ENCODE results near the gene B3GLCT. TPM values are rescaled to one million over a fixed set of nuclear protein-coding genes. Genes with fewer than 3 reads are reported as not detected.

B3GLCT gene
- total and polyA plus RNA-seq, 10 of the 15 experiments (the other 5 are each of a cell fraction or from before 2014, with no cell fraction given) = 0.07 to 0.89 (median 0.25) TPM

- peak; percentile 63 for TF ChIP-seq RAD21 (IDR thresholded peaks at IDR 0.05; ENCODE audit: insufficient read depth, low read depth, low read length)
- TF ChIP-seq POU2F2 (IDR thresholded peaks at IDR 0.05; ENCODE audit: borderline replicate concordance, low read depth, low read length) = no peak
- peak; percentile 59; the same call in 1 of the 2 replicates for TF ChIP-seq SMC3 (IDR thresholded peaks at IDR 0.05; ENCODE audit: borderline replicate concordance, low read length)
- TF ChIP-seq CTCF (IDR thresholded peaks at IDR 0.05 in 2 of 3, conservative IDR thresholded peaks at IDR 0.05 in 1 of 3; ENCODE audit: control insufficient read depth in 2 of 3, extremely low read depth in 1 of 3, insufficient read depth in 1 of 3, low read depth in 3 of 3, low read length in 3 of 3) = peak; percentile 43 to 71 (median 59); a peak in 5 of 6 replicates
- no peak for TF ChIP-seq FOS (IDR thresholded peaks at IDR 0.05; ENCODE audit: borderline replicate concordance, extremely low read depth, insufficient read length)
- no peaks in the 10 kb centered on the region; a peak in 1 of 4 replicates for H3K27me3 ChIP-seq (replicated peaks in 1 of 2; ENCODE audit: control insufficient read depth in 2 of 2, insufficient read depth in 2 of 2, low read length in 1 of 2)
- POLR2A ChIA-PET = no interaction called here
Observed at GRCh38 chr13:31236211-31236786, 36.5 kb downstream of the B3GLCT start.

More at GRCh38 chr13:31236211-31236786, 36.5 kb downstream of the B3GLCT start:
- Histone ChIP-seq H3K4me3 (no peak overlapping the region), H3K36me3 (ENCODE audit: control insufficient read depth in 2 of 2, insufficient read depth in 2 of 2, low read length in 1 of 2) (no peaks in the 10 kb centered on the region), H3K79me2 (ENCODE audit: control insufficient read depth, insufficient read depth, low read length) (no peaks in the 10 kb centered on the region), H2AFZ (ENCODE audit: control insufficient read depth, low read depth, low read length) (no peak overlapping the region), H3K4me2 (ENCODE audit: control insufficient read depth, insufficient read depth) (no peak overlapping the region), H3K9me3 (replicated peaks; ENCODE audit: control insufficient read depth, insufficient read depth, low read length) (no peaks in the 10 kb centered on the region), H3K4me1 (ENCODE audit: control insufficient read depth, insufficient read depth, low read length) (no peaks in the 10 kb centered on the region), H4K20me1 (ENCODE audit: control insufficient read depth, insufficient read depth) (no peaks in the 10 kb centered on the region), H3K27ac (ENCODE audit: control insufficient read depth, insufficient read depth) (no peak overlapping the region), H3K9ac (ENCODE audit: control insufficient read depth, insufficient read depth, low read length) (no peak overlapping the region)
- 0% methylated on average over 3 of the region's 3 CpGs for WGBS (ENCODE audit: insufficient coverage, insufficient replicate concordance, low lambda C conversion rate, missing lambda C conversion rate)
- peak; percentile 66 for FAIRE-seq
- ChIA-PET RAD21 (ENCODE audit: unreplicated experiment) (interaction anchor here (1.1 to 1.8 kb wide), 4 partner anchors 185 to 505 kb away, joined by 3 to 10 read pairs (median 4); no protein-coding TSS in a partner anchor), SMC1A (ENCODE audit: uncharacterized antibody, unreplicated experiment) (interaction anchor here (1.1 to 6.7 kb wide), 7 partner anchors 9 to 505 kb away, joined by 3 to 44 read pairs (median 3); no protein-coding TSS in a partner anchor), CTCF (interaction anchor here (0.8 to 5.4 kb wide), 16 partner anchors 9 to 588 kb away, joined by 3 to 72 read pairs (median 8); no protein-coding TSS in a partner anchor)
- no TSS peak for BruUV-seq (replicated peaks)
- intact Hi-C loops (cut with micrococcal nuclease; ENCODE audit: unreplicated experiment) = loop anchor here (1.0 to 5.0 kb wide), 3 partner anchors 171 to 506 kb away; no protein-coding TSS in a partner anchor
- DNase-seq (ENCODE audit: low read depth, low spot score) = no peak
- in situ Hi-C loops (cut with MboI) = loop anchor here (10.0 kb wide), 1 partner anchor 499 kb away; the partner anchor contains the start of gene RXFP2
- ATAC-seq = peak; percentile 84
